HepG2 (cell line): ENCODE data around the gene PPIB. TPM values are rescaled to one million over a fixed set of nuclear protein-coding genes. Genes with fewer than 3 reads are reported as not detected.

ENCODE experiments used
- HDAC1 ChIP-seq: sonication (generic); formaldehyde crosslinking; IDR thresholded peaks from 2 replicates; pipeline ENCODE4 v1.5.1; 2020; ENCODE audit warnings: mild to moderate bottlenecking, missing genetic modification reagents
- HMG20A ChIP-seq: IDR thresholded peaks from 2 replicates; pipeline ENCODE4 v1.6.1; 2016; ENCODE audit warnings: borderline replicate concordance
- HNRNPUL1 ChIP-seq: fragments of 200-400 bp; formaldehyde crosslinking; IDR thresholded peaks from 2 replicates; pipeline ENCODE4 v1.6.1; 2017; ENCODE audit warnings: low read depth, mild to moderate bottlenecking, low read length, moderate library complexity
- KDM5B ChIP-seq: sonication (generic); formaldehyde crosslinking; IDR thresholded peaks from 2 replicates; pipeline ENCODE4 v1.4.0; 2020; ENCODE audit warnings: missing genetic modification reagents, mild to moderate bottlenecking, borderline replicate concordance
- MXI1 ChIP-seq: IDR thresholded peaks from 3 replicates; pipeline ENCODE4 v1.6.1; 2012; ENCODE audit warnings: low read depth, low read length, inconsistent platforms, borderline replicate concordance
- POGZ ChIP-seq: sonication (generic); formaldehyde crosslinking; IDR thresholded peaks from 2 replicates; pipeline ENCODE4 v1.4.0; 2020; ENCODE audit warnings: mild to moderate bottlenecking, missing genetic modification reagents
- PREB ChIP-seq: sonication (generic); formaldehyde crosslinking; IDR thresholded peaks from 2 replicates; pipeline ENCODE4 v1.4.0; 2020; ENCODE audit warnings: missing genetic modification reagents
- TARDBP ChIP-seq: sonication (generic); formaldehyde crosslinking; IDR thresholded peaks from 2 replicates; pipeline ENCODE4 v1.8.0; 2022; ENCODE audit warnings: mild to moderate bottlenecking, missing genetic modification reagents
- THAP8 ChIP-seq: sonication (generic); formaldehyde crosslinking; IDR thresholded peaks from 2 replicates; pipeline ENCODE4 v1.5.1; 2020; ENCODE audit warnings: missing genetic modification reagents, mild to moderate bottlenecking, borderline replicate concordance
- TP53 ChIP-seq: sonication (generic); formaldehyde crosslinking; conservative IDR thresholded peaks from 2 replicates; pipeline ENCODE4 v1.4.0; 2020; ENCODE audit warnings: missing genetic modification reagents
- UBTF ChIP-seq: sonication (generic); formaldehyde crosslinking; IDR thresholded peaks from 2 replicates; pipeline ENCODE4 v1.4.0; 2020; ENCODE audit warnings: mild to moderate bottlenecking, missing genetic modification reagents
- ZNF207 ChIP-seq: fragments of 450-650 bp; IDR thresholded peaks from 2 replicates; pipeline ENCODE4 v1.6.1; 2016; ENCODE audit warnings: antibody characterized with exemption, borderline replicate concordance
- ZNF431 ChIP-seq: sonication (generic); formaldehyde crosslinking; IDR thresholded peaks from 2 replicates; pipeline ENCODE4 v1.9.0; 2022; ENCODE audit warnings: missing genetic modification reagents, low read depth, mild to moderate bottlenecking, borderline replicate concordance
- ZNF441 ChIP-seq: sonication (generic); formaldehyde crosslinking; IDR thresholded peaks from 2 replicates; pipeline ENCODE4 v1.7.0; 2021; ENCODE audit warnings: missing genetic modification reagents, borderline replicate concordance
- ZNF546 ChIP-seq: sonication (generic); formaldehyde crosslinking; conservative IDR thresholded peaks from 2 replicates; pipeline ENCODE4 v1.8.1; 2023; ENCODE audit warnings: mild to moderate bottlenecking, missing genetic modification reagents
- ZNF770 ChIP-seq: sonication (generic); formaldehyde crosslinking; IDR thresholded peaks from 2 replicates; pipeline ENCODE4 v1.5.0; 2020; ENCODE audit warnings: mild to moderate bottlenecking, missing genetic modification reagents
- ZUFSP ChIP-seq: sonication (generic); formaldehyde crosslinking; IDR thresholded peaks from 2 replicates; pipeline ENCODE4 v1.9.0; 2021; ENCODE audit warnings: missing genetic modification reagents, mild to moderate bottlenecking, borderline replicate concordance
- polyA plus RNA-seq, 8 experiments: library from polyadenylated mRNA; depleted of rRNA in 3 of 8; stranded (reverse) in 7 of 8; unstranded in 1 of 8; fragments of >200 nt; fragmentation: Illumina TruSeq in 4 of 8; extraction: Trizol in 4 of 8; gene quantifications; 2 replicates each; pipeline versions ENCODE4 v1.2.1 to v1.2.3, GENCODE V29; 2011 to 2016; ENCODE audit warnings: low read depth in 4 of 8, missing spikeins in 1 of 8, mixed read lengths in 1 of 8; ENCODE audit not compliant: insufficient read depth in 1 of 8
- total RNA-seq, 5 experiments: library from RNA; depleted of rRNA; stranded (reverse); fragments of >200 nt; fragmentation: Illumina TruSeq; extraction: Trizol; gene quantifications; 2 replicates each; pipeline ENCODE4 v1.2.3, GENCODE V29; 2016; ENCODE audit warnings: low read depth in 1 of 5

PPIB gene
- total and polyA plus RNA-seq, 2 of the 13 experiments (the other 11 are each of a cell fraction or from before 2014, with no cell fraction given) = 780 to 882 TPM

- 0 out of 2 replicates have a peak, but pooled peaks have one; percentile 20 for TF ChIP-seq ZNF770 (CRISPR knock-in tag)
- TF ChIP-seq HDAC1 (CRISPR knock-in tag) = peak; percentile 70
- no peak for TF ChIP-seq ZUFSP
- no peak for TF ChIP-seq TP53 (CRISPR knock-in tag)
- TF ChIP-seq ZNF441 (CRISPR knock-in tag) = peak; percentile 46; the same call in 1 of the 2 replicates
- 0 out of 2 replicates have a peak, but pooled peaks have one; percentile 30 for TF ChIP-seq ZNF546
- 0 out of 2 replicates have a peak, but pooled peaks have one; percentile 21 for TF ChIP-seq PREB (CRISPR knock-in tag)
- TF ChIP-seq ZNF431 (CRISPR knock-in tag) = 0 out of 2 replicates have a peak, but pooled peaks have one; percentile 34
- TF ChIP-seq KDM5B = peak; percentile 71
- no peak for TF ChIP-seq HNRNPUL1
- no peak for TF ChIP-seq TARDBP (CRISPR knock-in tag)
- no peak for TF ChIP-seq MXI1
- TF ChIP-seq UBTF (CRISPR knock-in tag) = peak; percentile 54; the same call in 1 of the 2 replicates
- TF ChIP-seq THAP8 (CRISPR knock-in tag) = 0 out of 2 replicates have a peak, but pooled peaks have one; percentile 74
- TF ChIP-seq HMG20A (CRISPR knock-in tag) = no peak
- TF ChIP-seq POGZ = 0 out of 2 replicates have a peak, but pooled peaks have one; percentile 17
- no peak for TF ChIP-seq ZNF207
Measured at GRCh38 chr15:64151727-64152506, 10.9 kb downstream of the PPIB start, which contains the start of gene SNX22 (continued).
